ENCODE data around the gene POLR2B.

POLR2B gene

GRCh38 chr4:57074744-57075143 is 96.0 kb downstream of the POLR2B start:
- Mint-ChIP-seq H3K27me3 (ENCODE audit: low read depth) (peaks cover 3% of the 10 kb centered on the region), H3K4me3 (no peak overlapping the region), H3K9me3 (no peaks in the 10 kb centered on the region), H3K4me1 (ENCODE audit: low read depth) (no peaks in the 10 kb centered on the region), H3K27ac (no peak overlapping the region), H3K36me3 (ENCODE audit: low read depth) (no peaks in the 10 kb centered on the region)

GRCh38 chr4:57075367-57075766 is 96.7 kb downstream of the POLR2B start:
- no peaks in the 10 kb centered on the region for H3K36me3 Mint-ChIP-seq (ENCODE audit: low read depth)
- peaks cover 3% of the 10 kb centered on the region for H3K27me3 Mint-ChIP-seq (ENCODE audit: low read depth)
- no peaks in the 10 kb centered on the region for H3K9me3 Mint-ChIP-seq
- H3K4me3 Mint-ChIP-seq, result no peak overlapping the region
- no peak overlapping the region for H3K27ac Mint-ChIP-seq
- H3K4me1 Mint-ChIP-seq (ENCODE audit: low read depth), result no peaks in the 10 kb centered on the region

- Mint-ChIP-seq H3K4me3 (no peak overlapping the region), H3K27me3 (ENCODE audit: low read depth) (peaks cover 3% of the 10 kb centered on the region)
These were observed 98.0 kb downstream of the POLR2B start for GRCh38 chr4:57076646-57077045.

GRCh38 chr4:57077550-57078343 is 99.1 kb downstream of the POLR2B start:
- no peaks in the 10 kb centered on the region for H3K4me1 Mint-ChIP-seq (ENCODE audit: low read depth)
- H3K36me3 Mint-ChIP-seq (ENCODE audit: low read depth), result no peaks in the 10 kb centered on the region
- peaks cover 3% of the 10 kb centered on the region for H3K27me3 Mint-ChIP-seq (ENCODE audit: low read depth)
- H3K27ac Mint-ChIP-seq, result no peak overlapping the region
- H3K9me3 Mint-ChIP-seq, result no peaks in the 10 kb centered on the region
- no peak overlapping the region for H3K4me3 Mint-ChIP-seq

More at GRCh38 chr4:57076646-57077045, 98.0 kb downstream of the POLR2B start:
- H3K36me3 Mint-ChIP-seq (ENCODE audit: low read depth), result no peaks in the 10 kb centered on the region
- H3K27ac Mint-ChIP-seq, result no peak overlapping the region
- no peaks in the 10 kb centered on the region for H3K4me1 Mint-ChIP-seq (ENCODE audit: low read depth)
- H3K9me3 Mint-ChIP-seq, result no peaks in the 10 kb centered on the region

GRCh38 chr4:57078685-57079521 is 100.2 kb downstream of the POLR2B start:
- no peaks in the 10 kb centered on the region for H3K9me3 Mint-ChIP-seq
- H3K27me3 Mint-ChIP-seq (ENCODE audit: low read depth), result peaks cover 3% of the 10 kb centered on the region
- H3K4me1 Mint-ChIP-seq (ENCODE audit: low read depth), result no peaks in the 10 kb centered on the region
- H3K36me3 Mint-ChIP-seq (ENCODE audit: low read depth), result no peaks in the 10 kb centered on the region
- H3K27ac Mint-ChIP-seq, result no peak overlapping the region
- H3K4me3 Mint-ChIP-seq, result no peak overlapping the region
